SU-DHL-6 (cell line): Measurements from ENCODE around the gene MCF2L2.

Source experiments
- CTCF ChIP-seq: fragments of 200-600 bp; sonication (generic); IDR thresholded peaks from one replicate; pipeline ENCODE4 v1.5.1; 2017; ENCODE audit warnings: antibody characterized with exemption, mild to moderate bottlenecking, low read length, moderate library complexity; ENCODE audit not compliant: insufficient read depth, poor library complexity, severe bottlenecking
- EZH2phosphoT487 ChIP-seq: fragments of 200-600 bp; sonication (generic), shearing (Covaris generic); conservative IDR thresholded peaks from 2 replicates; pipeline ENCODE4 v1.6.1; 2018; ENCODE audit warnings: mild to moderate bottlenecking, antibody characterized with exemption, low read length, moderate library complexity, mixed read lengths

DNA sequence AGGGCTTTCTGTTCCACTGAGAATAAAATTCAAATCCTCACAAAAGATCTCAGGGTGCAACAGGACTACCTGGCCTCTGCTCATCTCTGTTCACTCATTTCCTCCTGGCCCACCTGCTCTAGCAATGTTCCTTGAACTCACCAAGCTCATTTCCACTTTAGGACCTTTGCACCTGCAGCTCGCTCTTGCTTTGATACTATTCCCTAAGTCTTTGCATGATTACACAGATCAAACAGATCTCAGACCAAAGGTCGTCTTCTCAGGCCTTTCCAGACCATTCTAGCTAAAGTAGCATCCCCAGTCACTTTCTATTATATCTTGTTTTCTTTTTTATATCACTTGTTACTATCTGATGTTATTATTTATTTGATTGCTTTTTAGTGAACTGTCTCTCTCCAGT is 120.7 kb downstream of the MCF2L2 start:
- TF ChIP-seq CTCF (no peak), EZH2phosphoT487 (no peak)
